Measurements from ENCODE around the gene RECQL5. TPM values are rescaled to one million over a fixed set of nuclear protein-coding genes. Genes with fewer than 3 reads are reported as not detected.
A peak's percentile ranks its signal among the peaks of the same experiment; 100 is the strongest.
"Not testable (repeated sequence)": the region's sequence is repeated elsewhere in the genome, so short reads cannot be mapped to it uniquely, and the experiment has no call there.

Gene RECQL5
- total RNA-seq, 1 donor from 2014 or later, result 9.8 TPM

- no peak for DNase-seq
Measured at GRCh38 chr17:75591722-75592302, 75.1 kb downstream of the RECQL5 start.

DNA sequence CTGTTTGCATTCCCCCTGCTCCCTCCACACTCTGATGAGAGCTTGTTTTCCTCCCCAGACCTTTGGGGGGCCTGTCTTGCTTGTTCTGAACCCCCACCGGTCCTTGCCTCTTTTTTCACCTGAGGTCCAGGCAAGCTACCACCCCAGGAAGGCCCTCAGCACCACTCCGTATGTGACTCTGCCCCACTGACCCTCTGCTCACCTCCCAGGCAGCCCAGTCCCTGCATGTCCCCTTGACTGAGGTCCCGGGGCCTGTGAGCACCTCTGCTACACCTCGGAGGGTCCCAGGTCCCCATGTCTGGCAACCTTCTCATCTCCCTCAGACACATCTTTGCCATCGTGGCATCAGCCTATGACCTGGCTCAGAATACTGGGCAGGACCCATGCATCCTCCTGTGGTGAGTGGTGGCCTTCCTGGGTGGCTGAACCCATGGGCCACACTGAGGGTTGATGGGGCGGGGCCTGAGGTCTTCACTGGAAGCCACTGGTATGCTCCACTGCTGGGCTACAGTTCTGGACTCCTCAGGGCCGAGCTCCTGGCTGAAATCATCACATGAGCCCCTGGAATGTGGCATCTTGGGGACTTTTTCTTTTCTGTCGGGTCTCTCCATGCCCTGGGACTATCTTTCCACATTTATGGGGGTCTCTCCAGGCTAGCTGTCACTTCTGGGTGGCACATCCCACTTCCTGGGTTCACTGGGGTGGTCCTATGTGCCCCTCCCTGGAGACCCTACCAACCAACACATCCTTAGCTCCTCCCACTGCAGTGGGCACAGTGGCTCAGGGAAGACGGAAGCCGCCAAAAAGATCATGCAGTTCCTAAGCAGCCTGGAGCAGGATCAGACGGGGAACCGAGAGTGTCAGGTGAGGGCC, 75.9 kb downstream of the RECQL5 start:
- DNase-seq, result no peak

GRCh38 chr17:75590314-75590761, 76.6 kb downstream of the RECQL5 start:
- DNase-seq, result no peak

- DNase-seq, result no peak
Measured at GRCh38 chr17:75589919-75590303, 77.0 kb downstream of the RECQL5 start.

- DNase-seq, result peak; percentile 77
Measured at GRCh38 chr17:75589012-75589918, 77.7 kb downstream of the RECQL5 start.

DNA sequence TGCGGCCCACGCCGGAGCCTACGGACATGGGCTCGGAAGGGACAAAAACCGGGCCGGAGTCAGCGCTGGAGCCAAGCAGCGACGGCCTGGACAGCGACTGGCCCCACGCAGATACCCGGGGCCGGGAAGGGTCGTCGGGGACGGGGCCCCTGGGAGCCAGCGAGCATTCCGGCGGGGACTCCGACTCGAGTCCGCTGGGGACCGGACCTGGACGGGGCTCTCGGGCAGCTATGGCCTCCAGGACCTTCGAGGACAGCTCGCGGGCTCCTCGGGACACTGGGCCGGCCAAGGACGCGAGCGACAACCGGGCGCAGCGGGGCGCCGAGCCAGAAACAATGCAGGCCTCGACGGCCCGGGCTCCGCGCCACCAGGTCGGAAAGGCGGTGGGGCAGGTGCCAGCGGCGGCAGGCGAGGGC, 78.3 kb downstream of the RECQL5 start:
- DNase-seq, result no peak

DNA sequence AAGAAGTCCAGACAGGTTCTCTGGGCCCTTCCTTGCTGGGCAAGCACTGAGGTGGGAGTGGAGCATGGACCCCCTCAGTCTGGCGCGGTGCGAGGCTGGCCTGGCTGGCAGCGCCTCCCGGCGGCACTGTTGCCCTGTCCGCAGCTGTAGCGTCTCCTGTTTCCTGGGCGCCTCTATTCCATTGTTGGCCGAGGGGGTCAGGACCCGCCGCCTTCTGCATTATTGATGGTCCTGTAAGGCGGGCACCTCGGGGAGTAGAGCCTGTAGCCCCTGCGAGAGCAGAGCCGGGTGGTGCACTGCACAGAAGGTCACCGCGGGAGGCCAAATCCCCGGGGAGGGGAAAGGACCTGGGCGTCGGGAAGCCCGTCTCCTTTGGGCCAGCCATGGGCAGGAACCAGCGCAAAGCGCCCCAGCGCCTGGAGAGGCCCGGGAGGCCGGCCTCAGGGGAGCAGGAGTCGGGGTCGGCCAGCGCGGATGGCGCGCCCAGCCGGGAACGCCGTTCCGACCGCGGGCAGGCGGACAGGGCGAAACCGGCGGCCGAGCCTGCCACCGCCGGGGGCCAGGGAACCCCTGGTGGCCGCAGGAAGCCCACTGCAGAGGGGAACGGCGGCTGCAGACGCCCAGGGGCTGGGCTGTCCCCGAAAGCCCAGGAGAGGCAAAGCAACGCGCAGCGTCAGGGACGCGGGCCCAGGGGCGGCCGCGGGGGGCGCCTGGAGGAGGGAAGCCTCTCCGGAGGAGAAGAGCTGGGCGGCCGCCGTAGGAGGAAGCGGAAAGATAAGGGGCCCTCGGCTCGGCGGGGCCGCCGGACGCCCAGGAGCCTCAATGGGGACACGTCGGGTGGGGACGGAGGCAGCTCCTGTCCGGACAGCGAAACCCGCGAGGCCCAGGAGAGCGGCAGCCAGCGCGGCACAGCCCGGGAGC, 79.0 kb downstream of the RECQL5 start, which contains the start of gene MYO15B:
MYO15B (plus strand) TSS at position 126 of the 921 bp plus-strand sequence; CDS start at position 384, 258 bp downstream.
- no peak for DNase-seq

- DNase-seq, result no peak
Measured at GRCh38 chr17:75584849-75585175, 82.1 kb downstream of the RECQL5 start.

GRCh38 chr17:75583197-75583596, 83.8 kb downstream of the RECQL5 start:
- DNase-seq, result not testable (repeated sequence)

DNA sequence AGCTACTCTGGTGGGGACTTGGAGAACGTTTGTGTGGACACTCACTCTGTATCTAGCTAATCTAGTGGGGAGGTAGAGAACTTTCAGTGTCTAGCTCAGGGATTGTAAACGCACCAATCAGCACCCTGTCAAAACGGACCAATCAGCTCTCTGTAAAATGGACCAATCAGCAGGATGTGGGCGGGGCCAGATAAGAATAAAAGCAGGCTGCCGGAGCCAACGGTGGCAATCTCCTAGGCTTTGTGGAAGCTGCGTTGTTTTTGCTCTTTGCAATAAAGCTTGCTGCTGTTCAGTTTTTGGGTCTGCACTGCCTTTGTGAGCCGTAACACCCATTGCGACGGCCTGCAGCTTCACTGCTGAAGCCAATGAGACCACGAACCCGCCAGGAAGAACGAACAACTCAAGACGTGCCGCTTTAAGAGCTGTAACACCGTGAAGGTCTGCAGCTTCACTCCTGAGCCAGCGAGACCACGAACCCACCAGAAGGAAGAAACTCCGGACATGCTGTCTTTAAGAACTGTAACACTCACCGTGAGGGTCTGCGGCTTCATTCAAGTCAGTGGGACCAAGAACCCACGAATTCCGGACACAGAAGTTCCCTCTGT, 85.7 kb downstream of the RECQL5 start:
- not testable (repeated sequence) for DNase-seq

Other genes starting within 250 kb of the RECQL5 start
- gene TMEM94, start 210.5 kb downstream of the RECQL5 start, total RNA-seq, result 25.4 TPM
- 4.8 TPM for gene CASKIN2, start 151.6 kb downstream of the RECQL5 start, total RNA-seq
- 8.1 TPM for gene TSEN54, start 150.6 kb downstream of the RECQL5 start, total RNA-seq
- gene LLGL2, start 141.5 kb downstream of the RECQL5 start, total RNA-seq, result 2.7 TPM
- gene MYO15B, start 79.4 kb downstream of the RECQL5 start, total RNA-seq, result 15.9 TPM
- gene SMIM5, start 33.7 kb downstream of the RECQL5 start, total RNA-seq, result 0.47 TPM
- 34.0 TPM for gene SAP30BP, start 184 bp upstream of the RECQL5 start, total RNA-seq
- gene ITGB4, start 54.3 kb upstream of the RECQL5 start, total RNA-seq, result 2.7 TPM
- gene GALK1, start 98.0 kb upstream of the RECQL5 start, total RNA-seq, result 11.4 TPM
- 29.2 TPM for gene UNK, start 117.7 kb upstream of the RECQL5 start, total RNA-seq
- gene UNC13D, start 177.2 kb upstream of the RECQL5 start, total RNA-seq, result 1.1 TPM
- gene WBP2, start 188.2 kb upstream of the RECQL5 start, total RNA-seq, result 25.9 TPM
- 12.3 TPM for gene TRIM47, start 211.4 kb upstream of the RECQL5 start, total RNA-seq
- gene TRIM65, start 229.8 kb upstream of the RECQL5 start, total RNA-seq, result 11.9 TPM
- 30.7 TPM for gene MRPL38, start 237.7 kb upstream of the RECQL5 start, total RNA-seq

Data from occipital lobe (tissue), 2 donors.